Subcutaneous abdominal adipose tissue (tissue), 5 donors: ENCODE measurements around the gene SIRT4.
"Not testable (repeated sequence)": the region's sequence is repeated elsewhere in the genome, so short reads cannot be mapped to it uniquely, and the experiment has no call there.

Experiments
- H3K27ac ChIP-seq: one replicate; pipeline ENCODE4 v1.7.0; 2013; ENCODE audit warnings: low read depth, mild to moderate bottlenecking, inconsistent platforms, low read length, moderate library complexity
- H3K27me3 ChIP-seq, 5 donors: one replicate each; pipeline ENCODE4 v1.7.0; 2013; ENCODE audit warnings: low read length in 5 of 5, inconsistent platforms in 1 of 5; ENCODE audit not compliant: control insufficient read depth in 5 of 5, insufficient read depth in 4 of 5
- H3K36me3 ChIP-seq, 5 donors: one replicate each; pipeline ENCODE4 v1.7.0; 2013; ENCODE audit warnings: low read length in 5 of 5; ENCODE audit not compliant: control insufficient read depth in 5 of 5, insufficient read depth in 5 of 5
- H3K4me1 ChIP-seq, 5 donors: one replicate each; pipeline ENCODE4 v1.7.0; 2013; ENCODE audit warnings: low read length in 5 of 5, mild to moderate bottlenecking in 3 of 5, moderate library complexity in 1 of 5; ENCODE audit not compliant: control insufficient read depth in 5 of 5, insufficient read depth in 5 of 5
- H3K4me3 ChIP-seq, 5 donors: one replicate each; pipeline ENCODE4 v1.7.0; 2013; ENCODE audit warnings: low read length in 5 of 5, low read depth in 1 of 5
- H3K9ac ChIP-seq, 5 donors: one replicate each; pipeline ENCODE4 v1.7.0; 2013; ENCODE audit warnings: low read length in 5 of 5, mild to moderate bottlenecking in 4 of 5, moderate library complexity in 3 of 5
- H3K9me3 ChIP-seq, 5 donors: one replicate each; pipeline ENCODE4 v1.7.0; 2013; ENCODE audit warnings: low read length in 5 of 5; ENCODE audit not compliant: control insufficient read depth in 5 of 5
- donor health status: healthy.
- donor health status: healthy.
- donor health status: healthy.
- donor health status: healthy.
- donor health status: healthy.

The SIRT4 gene

DNA sequence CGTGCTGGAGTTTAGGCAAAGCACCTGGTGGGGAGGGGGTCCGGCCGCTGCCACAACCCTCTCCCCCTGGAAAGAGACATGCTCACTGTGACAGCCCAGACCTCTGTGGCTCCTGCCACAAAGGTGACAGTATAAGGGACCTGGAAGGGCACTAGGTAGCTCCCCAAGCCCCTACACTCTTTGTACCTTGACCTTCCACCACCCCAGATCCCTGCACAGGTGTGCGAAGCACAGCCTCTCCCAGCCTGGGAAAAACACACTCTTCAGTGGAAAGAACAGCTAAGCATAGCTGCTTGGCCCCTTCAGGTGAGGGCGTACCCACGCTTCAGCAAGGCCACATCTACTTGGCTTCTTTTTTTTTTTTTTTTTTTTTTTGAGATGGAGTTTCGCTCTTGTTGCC is 30.4 kb downstream of the SIRT4 start:
- no peaks in the 10 kb centered on the region for H3K36me3 ChIP-seq
- H3K27me3 ChIP-seq = peaks cover 0 to 6% (median 0%) of the 10 kb centered on the region in 5 donors
- H3K4me1 ChIP-seq = no peaks in the 10 kb centered on the region
- H3K9ac ChIP-seq = no peak overlapping the region
- H3K4me3 ChIP-seq = no peak overlapping the region
- peaks cover 0 to under 1% (median 0%) of the 10 kb centered on the region in 5 donors for H3K9me3 ChIP-seq
- H3K27ac ChIP-seq = no peak overlapping the region

GRCh38 chr12:120335447-120335846 is 33.3 kb downstream of the SIRT4 start:
- not testable (repeated sequence) for H3K27me3 ChIP-seq

GRCh38 chr12:120336392-120336791 is 34.3 kb downstream of the SIRT4 start:
- not testable (repeated sequence) for H3K9ac ChIP-seq, H3K27ac ChIP-seq, H3K36me3 ChIP-seq, H3K9me3 ChIP-seq, H3K4me3 ChIP-seq, H3K27me3 ChIP-seq, H3K4me1 ChIP-seq

More at GRCh38 chr12:120335447-120335846, 33.3 kb downstream of the SIRT4 start:
- H3K9ac ChIP-seq, H3K4me1 ChIP-seq, H3K4me3 ChIP-seq, H3K36me3 ChIP-seq, H3K27ac ChIP-seq, H3K9me3 ChIP-seq: not testable (repeated sequence)

DNA sequence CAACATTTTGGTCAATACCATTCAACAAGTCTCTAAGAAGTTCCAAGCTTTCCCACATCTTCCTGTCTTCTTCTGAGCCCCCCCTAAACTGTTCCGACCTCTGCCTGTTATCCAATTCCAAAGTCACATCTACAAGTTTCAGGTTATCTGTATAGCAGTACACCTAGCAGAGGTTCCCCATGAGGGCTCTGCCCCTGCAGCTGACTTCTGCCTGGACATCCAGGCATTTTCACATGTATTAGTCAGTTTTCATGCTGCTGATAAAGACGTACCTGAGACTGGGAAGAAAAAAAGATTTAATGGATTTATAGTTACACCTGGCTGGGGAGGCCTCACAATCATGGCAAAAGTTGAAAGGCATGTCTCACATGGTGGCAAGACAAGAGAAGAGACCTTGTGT is 35.6 kb downstream of the SIRT4 start:
- peaks cover 0 to 5% (median 0%) of the 10 kb centered on the region in 5 donors for H3K9me3 ChIP-seq
- H3K27me3 ChIP-seq = peaks cover 0 to 2% (median 0%) of the 10 kb centered on the region in 5 donors
- H3K4me1 ChIP-seq = no peaks in the 10 kb centered on the region
- no peak overlapping the region for H3K9ac ChIP-seq
- H3K4me3 ChIP-seq = no peak overlapping the region
- H3K36me3 ChIP-seq = no peaks in the 10 kb centered on the region
- H3K27ac ChIP-seq = no peak overlapping the region

GRCh38 chr12:120339256-120339655 is 37.1 kb downstream of the SIRT4 start:
- Histone ChIP-seq H3K27ac (no peak overlapping the region), H3K4me1 (no peaks in the 10 kb centered on the region), H3K27me3 (peaks cover 0 to 2% (median 0%) of the 10 kb centered on the region in 5 donors), H3K4me3 (no peak overlapping the region), H3K9ac (no peak overlapping the region), H3K9me3 (peaks cover 0 to 5% (median 0%) of the 10 kb centered on the region in 5 donors), H3K36me3 (no peaks in the 10 kb centered on the region)

DNA sequence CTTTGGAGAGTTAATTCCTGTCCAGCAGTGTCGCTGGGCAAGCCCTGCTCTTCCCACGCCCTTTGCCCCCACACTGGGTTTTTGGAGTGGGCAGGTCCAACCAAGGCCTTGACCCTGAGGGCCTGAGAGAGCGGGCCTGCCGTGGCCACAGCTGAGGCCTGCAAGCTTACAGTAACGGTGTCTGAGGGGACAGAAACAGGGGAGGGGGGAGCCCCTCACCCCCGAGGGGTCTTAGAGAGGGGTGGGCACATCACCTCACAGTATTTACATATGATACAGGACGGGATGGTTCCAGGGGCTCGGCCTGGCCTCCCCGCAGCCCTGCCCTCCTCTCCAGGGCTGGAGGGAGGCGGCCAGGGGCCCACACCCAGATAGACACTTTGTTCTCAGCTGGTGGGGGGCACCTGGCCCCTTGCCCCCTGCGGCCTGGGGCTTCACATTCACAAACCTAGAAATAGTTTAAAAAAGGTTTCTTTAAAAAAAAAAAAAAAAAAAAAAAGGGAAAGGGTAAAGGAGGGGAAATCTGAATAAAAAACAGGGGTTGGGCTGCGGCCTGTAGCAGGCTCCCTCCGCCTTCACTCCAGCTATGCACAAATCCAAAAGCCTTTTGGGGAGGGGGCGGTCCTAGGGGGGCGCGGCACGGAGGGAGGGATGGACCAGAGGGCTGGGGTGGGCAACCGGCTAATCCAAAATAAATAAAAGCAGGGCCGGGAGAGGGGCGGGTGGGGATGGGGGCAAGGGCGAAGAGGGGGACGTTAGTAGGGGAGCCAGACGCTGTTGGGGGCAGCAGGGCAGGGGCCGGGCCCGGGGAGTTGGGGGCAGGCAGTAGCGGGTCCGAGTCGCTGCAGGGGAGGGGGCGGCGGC is 40.3 kb downstream of the SIRT4 start:
- peaks cover 0 to 3% (median 0%) of the 10 kb centered on the region in 5 donors for H3K27me3 ChIP-seq
- peaks cover 0 to 5% (median 0%) of the 10 kb centered on the region in 5 donors for H3K9me3 ChIP-seq
- no peaks in the 10 kb centered on the region for H3K36me3 ChIP-seq
- no peaks in the 10 kb centered on the region for H3K4me1 ChIP-seq
- no peak overlapping the region for H3K9ac ChIP-seq
- H3K27ac ChIP-seq = no peak overlapping the region
- no peak overlapping the region for H3K4me3 ChIP-seq

DNA sequence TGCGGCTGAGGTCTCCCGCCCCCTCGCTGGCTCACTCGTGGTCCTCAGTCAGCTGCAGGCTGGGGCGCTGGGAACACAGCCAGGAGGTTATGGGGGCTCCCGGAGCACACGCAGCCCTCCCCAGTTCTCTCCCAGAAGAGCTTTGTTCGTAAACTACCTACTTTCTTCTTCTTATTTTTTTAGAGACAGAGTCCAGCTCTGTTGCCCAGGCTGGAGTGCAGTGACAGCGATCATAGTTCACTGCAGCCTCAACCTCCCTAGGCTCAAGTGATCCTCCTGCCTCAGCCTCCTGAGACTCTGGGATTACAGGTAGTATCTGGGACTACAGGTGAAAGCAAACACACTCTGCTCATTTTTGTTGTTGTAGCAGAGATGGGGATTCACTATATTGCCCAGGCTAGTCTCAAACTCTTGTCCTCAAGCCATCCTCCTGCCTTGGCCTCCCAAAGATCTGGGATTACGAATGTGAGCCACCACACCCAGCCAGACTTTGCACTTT is 41.0 kb downstream of the SIRT4 start:
- no peaks in the 10 kb centered on the region for H3K4me1 ChIP-seq
- H3K4me3 ChIP-seq = no peak overlapping the region
- H3K9ac ChIP-seq = no peak overlapping the region
- H3K36me3 ChIP-seq = no peaks in the 10 kb centered on the region
- peaks cover 0 to 5% (median 3%) of the 10 kb centered on the region in 5 donors for H3K27me3 ChIP-seq
- no peaks in the 10 kb centered on the region for H3K9me3 ChIP-seq
- H3K27ac ChIP-seq = no peak overlapping the region

GRCh38 chr12:120343692-120344091 is 41.6 kb downstream of the SIRT4 start:
- no peaks in the 10 kb centered on the region for H3K9me3 ChIP-seq
- peaks cover 0 to 5% (median 3%) of the 10 kb centered on the region in 5 donors for H3K27me3 ChIP-seq
- no peaks in the 10 kb centered on the region for H3K4me1 ChIP-seq
- H3K9ac ChIP-seq = no peak overlapping the region
- H3K27ac ChIP-seq = no peak overlapping the region
- no peaks in the 10 kb centered on the region for H3K36me3 ChIP-seq
- no peak overlapping the region for H3K4me3 ChIP-seq

GRCh38 chr12:120346031-120346430 is 43.9 kb downstream of the SIRT4 start:
- no peak overlapping the region for H3K27ac ChIP-seq
- H3K4me1 ChIP-seq = peaks cover 0 to 17% (median 6%) of the 10 kb centered on the region in 5 donors
- H3K27me3 ChIP-seq = peaks cover 0 to 5% (median 3%) of the 10 kb centered on the region in 5 donors
- H3K36me3 ChIP-seq = no peaks in the 10 kb centered on the region
- H3K9me3 ChIP-seq = no peaks in the 10 kb centered on the region
- no peak overlapping the region for H3K4me3 ChIP-seq
- H3K9ac ChIP-seq = no peak overlapping the region

GRCh38 chr12:120346681-120347080 is 44.6 kb downstream of the SIRT4 start:
- Histone ChIP-seq H3K4me3 (no peak overlapping the region), H3K9me3 (no peaks in the 10 kb centered on the region), H3K27me3 (peaks cover 0 to 5% (median 3%) of the 10 kb centered on the region in 5 donors), H3K4me1 (peaks cover 0 to 21% (median 10%) of the 10 kb centered on the region in 5 donors), H3K36me3 (no peaks in the 10 kb centered on the region), H3K9ac (no peak overlapping the region), H3K27ac (no peak overlapping the region)
